Measurements from ENCODE around the gene ADAMTSL1.

Gene ADAMTSL1

DNA sequence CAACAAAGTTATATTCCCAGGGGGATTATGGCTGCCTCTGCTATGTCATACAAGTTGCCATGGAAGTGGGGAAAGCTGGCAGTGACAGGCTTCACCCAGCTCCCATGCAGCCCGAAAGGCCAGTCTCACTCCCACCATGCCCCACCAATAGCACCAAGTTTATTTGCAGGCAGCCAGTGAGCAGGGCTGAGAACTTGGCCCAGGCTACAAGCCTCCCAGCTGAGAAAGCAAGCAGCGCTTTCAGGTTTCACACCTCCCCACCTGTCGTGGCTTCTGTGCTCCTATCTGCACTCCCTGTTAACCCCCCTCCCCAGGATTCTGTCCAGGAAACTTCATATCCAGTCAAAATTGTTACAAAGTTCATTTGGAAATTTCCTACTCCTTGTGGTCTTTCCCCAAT is 404.0 kb downstream of the ADAMTSL1 start:
- no peak for DNase-seq

DNA sequence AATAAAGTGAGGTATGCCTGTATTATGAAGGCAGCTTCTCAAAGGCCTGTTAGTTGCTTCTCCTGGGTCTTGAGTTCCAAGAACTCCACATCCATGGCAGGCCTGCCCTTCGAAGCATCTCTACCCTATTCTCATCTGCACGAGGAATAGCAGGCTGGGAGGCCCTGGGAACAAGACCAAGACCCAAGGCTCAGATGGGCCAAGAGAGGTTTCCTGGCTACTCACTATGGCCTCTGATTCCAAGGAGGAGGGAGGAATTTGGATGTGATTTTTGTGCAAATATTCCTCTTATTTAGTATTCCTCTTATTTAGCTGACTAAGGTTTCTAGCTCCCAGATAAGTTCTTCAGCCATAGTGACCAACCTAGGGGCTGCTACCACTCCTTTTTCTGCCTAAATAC is 407.8 kb downstream of the ADAMTSL1 start:
- no peak for DNase-seq

GRCh38 chr9:18887546-18887945 is 413.6 kb downstream of the ADAMTSL1 start:
- no peak for DNase-seq

DNA sequence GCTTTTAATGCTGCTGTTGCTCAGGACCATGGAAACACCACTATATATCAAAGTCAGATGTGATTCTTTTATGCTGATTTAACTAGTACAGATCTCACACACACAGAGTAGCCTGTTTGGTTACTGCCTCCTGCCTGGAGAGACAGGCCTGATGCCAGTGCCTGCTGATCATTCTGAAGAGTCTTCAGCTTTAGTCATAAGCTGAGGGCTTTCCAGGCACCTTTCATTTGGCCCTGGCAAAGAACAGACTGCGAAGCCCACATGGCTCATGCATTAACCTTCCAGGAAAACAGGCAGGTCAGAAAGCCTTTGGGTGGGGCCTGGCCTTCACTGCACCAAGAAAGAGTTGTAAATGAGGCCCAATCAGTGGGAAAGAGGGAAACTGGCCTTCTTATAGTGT is 414.3 kb downstream of the ADAMTSL1 start:
- DNase-seq: no peak

- no peak for DNase-seq
Measured at GRCh38 chr9:18889550-18889949, 415.6 kb downstream of the ADAMTSL1 start.

GRCh38 chr9:18890372-18890771 is 416.4 kb downstream of the ADAMTSL1 start:
- no peak for DNase-seq

- DNase-seq: no peak
Measured at GRCh38 chr9:18891946-18892670, 418.2 kb downstream of the ADAMTSL1 start.

DNA sequence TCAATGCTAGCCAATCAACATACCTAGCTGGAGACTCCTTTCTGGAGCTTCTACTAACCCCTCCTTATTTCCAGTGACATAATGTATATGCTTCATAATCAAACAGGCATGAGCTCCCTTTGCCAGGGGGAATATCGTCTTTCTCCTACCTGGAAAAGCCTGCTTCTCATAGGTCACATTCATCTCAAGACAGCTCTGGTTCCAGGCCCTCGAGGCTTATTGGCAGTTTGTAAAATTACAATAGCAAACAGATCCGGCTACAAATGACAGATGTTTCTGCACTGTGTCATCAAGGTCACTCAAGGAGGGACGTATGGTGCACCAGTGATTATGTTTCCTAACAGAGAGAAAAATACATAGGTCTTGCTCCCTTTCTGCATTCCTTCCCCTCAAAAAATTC is 419.1 kb downstream of the ADAMTSL1 start:
- no peak for DNase-seq

DNA sequence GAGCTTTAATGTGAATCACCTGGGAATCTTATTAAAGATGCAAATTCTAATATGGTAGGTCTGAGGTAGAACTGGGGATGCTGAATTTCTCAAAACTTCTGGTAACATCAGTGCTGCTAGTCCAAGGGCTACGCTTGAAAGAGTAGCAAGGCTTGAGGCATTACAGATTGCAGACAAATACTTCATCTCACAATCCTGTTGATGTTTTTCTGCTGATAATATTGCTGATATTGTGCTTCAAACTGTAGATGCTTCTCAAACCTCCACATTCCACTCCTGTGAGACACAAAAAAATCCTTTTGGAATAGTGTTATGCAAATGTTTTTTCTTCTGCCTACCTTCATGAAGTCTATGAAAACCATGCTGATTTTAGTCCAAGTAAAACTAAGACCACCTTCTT is 419.5 kb downstream of the ADAMTSL1 start:
- no peak for DNase-seq

DNA sequence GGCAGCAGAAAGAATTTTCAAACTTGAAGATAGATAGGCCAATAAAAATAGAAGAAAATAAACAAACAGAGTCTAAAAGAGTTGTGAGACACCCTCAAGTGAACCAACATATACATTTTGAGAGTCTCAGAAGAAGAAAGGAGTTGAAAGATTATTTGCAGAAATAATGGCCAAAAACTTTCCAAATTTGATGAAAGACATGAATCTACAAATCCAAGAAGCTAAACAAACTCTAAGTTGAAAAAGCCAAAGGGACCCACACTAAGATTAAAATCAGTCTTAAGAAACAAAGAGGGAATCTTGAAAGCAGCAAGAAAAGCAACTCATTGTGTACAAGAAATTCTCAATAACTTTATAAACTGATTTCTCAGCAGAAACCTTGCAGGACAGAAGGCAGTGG is 422.1 kb downstream of the ADAMTSL1 start:
- DNase-seq: no peak

DNA sequence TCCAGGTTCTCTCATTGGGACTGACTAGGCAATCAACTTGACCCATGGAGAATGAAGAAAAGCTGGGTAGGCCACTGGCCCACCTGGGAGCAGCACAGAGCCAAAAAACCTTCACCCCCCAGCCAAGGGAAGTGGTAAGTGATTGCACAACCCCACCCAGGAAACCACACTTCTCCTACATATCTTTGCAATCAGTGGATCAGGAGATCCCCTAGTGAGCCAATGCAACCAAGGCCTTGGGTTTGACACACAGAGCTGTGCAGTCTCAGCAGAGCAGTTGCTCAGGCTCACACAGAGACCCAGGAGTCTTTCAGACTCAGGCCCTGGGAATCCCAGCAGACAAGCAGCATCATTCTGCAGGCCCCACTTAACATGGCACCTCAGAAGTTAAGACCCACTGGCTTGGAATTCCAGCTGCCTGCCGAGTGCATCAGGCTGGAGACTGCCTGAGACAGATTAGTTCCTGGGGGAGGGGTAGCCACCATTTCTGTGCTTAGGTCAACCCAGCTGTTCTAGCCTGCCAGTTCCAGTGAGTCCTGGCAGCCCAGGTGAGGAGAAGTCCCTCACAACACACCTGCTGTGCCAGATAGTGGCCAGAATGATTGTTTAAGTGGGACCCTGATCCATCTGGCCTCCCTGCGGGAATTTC is 422.7 kb downstream of the ADAMTSL1 start:
- no peak for DNase-seq

DNA sequence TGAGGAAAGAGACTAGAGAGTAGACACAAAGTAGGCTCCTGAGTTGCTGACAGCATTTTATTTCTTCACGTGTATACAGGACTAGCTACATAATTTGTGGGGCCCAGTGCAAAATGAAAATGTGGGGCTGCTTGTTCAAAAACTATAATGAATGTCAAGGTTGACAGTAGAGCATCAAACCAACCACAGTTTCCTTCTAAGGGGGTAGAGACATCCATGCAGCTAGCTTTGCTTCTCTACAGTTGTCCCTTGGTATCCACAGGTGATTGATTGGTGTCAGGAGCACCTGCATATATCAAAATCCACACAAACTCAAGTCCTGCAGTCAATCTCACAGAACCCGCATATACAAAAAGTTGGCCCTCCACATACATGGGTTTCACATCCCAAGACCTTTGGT is 429.5 kb downstream of the ADAMTSL1 start:
- DNase-seq: no peak

GRCh38 chr9:18905028-18905882 is 431.3 kb downstream of the ADAMTSL1 start:
- DNase-seq: no peak

- DNase-seq: no peak
Measured at GRCh38 chr9:18905883-18906629, 432.1 kb downstream of the ADAMTSL1 start.

DNA sequence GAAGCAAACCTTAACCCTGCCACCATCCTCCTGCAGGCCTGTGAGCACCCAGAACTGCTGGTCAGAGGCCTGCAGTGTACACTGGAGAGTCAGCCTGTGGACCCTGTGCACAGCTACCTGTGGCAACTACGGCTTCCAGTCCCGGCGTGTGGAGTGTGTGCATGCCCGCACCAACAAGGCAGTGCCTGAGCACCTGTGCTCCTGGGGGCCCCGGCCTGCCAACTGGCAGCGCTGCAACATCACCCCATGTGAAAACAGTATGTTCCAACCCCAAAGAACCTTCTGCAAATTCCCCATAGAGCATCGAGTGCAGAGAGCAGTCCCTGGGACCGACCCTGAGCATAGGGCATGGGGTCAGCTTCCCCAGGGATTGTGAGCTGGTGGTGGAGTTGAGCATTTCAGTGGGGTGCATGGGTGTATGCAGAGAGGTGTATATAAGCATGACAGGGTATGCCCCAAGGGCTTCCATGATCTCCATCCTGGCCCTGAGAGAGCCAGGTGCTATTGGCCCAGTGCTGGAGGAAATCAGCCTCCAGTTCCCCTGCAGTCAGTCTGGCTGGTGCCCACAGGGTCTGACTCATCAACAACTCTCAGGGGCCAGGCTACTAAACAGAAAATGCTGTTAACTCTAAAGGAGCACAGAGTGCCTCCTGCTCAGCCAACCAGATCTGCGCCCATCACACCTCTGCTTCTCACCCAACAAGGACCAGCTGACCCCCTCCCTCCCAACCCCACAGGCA is 432.9 kb downstream of the ADAMTSL1 start:
- no peak for DNase-seq

DNA sequence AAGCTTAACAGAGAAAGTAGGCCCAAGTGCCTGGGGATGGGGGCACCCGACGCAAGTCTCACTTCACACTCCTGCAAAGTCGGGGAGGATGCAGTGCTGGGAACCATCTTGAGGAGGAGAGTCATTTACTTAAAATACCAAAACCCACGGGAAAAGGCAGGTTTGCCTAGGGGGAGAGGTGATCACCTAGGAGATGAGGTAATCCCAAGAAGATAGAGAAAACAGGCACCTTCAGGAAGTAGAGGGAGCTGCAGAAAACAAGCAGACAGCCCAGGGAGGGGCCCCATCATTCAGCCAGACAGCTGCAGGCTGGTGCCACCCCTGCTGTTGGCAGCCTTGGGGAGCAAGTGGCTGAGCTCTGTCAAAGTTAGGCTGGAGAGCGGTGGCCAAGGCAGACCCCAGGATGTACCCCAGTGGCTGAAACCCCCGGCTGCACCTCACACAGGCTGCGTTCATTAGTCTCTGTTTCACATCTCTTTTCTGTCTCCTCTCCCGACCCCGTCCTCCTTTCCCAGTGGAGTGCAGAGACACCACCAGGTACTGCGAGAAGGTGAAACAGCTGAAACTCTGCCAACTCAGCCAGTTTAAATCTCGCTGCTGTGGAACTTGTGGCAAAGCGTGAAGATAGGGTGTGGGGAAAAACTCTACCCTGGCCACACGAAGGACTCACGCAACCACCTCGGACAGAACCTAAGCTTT is 434.1 kb downstream of the ADAMTSL1 start:
- DNase-seq: no peak

- DNase-seq: no peak
Measured at GRCh38 chr9:18909140-18910018, 435.4 kb downstream of the ADAMTSL1 start.

- DNase-seq: no peak
Measured at GRCh38 chr9:18910435-18910834, 436.5 kb downstream of the ADAMTSL1 start.

DNA sequence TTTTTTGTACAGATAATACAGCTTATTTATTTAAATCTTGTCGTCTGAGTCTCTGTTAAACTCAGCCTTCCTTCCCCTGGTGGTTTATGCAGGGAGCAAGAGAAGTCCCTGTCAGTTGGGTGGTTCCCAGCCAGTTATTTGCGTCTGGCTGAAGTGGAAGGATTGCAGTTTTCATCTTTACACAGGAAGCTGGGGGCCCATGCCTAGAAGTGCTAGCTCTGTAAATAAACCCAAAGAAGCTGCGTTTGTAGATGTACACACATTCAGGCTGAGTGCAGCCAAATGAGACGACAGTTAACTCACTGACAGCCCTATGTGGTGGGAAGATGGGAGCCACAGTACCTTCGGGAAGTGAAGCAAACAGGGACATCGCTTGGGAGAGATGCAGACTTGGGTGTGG is 437.0 kb downstream of the ADAMTSL1 start:
- no peak for DNase-seq

GRCh38 chr9:18911714-18912342 is 437.9 kb downstream of the ADAMTSL1 start:
- no peak for DNase-seq

Measured in activated CD4-positive, alpha-beta T cell treated with anti-CD3 and anti-CD28 coated beads for 48 hours (primary cell).